AG09309 (cell line): ENCODE results near the gene TRIM58.

Source experiments
- DNase-seq: peaks from one replicate; pipeline ENCODE4 v3.0.0-alpha.2; 2010; ENCODE audit warnings: low read depth
- H3K4me3 ChIP-seq: 2 replicates; pipeline ENCODE4 v1.5.1; 2011; ENCODE audit warnings: mild to moderate bottlenecking, low read depth, low read length, moderate library complexity; ENCODE audit not compliant: control insufficient read depth
- CTCF ChIP-seq: IDR thresholded peaks from 2 replicates; pipeline ENCODE4 v1.5.1; 2011; ENCODE audit warnings: mild to moderate bottlenecking, low read depth, low read length, inconsistent platforms; ENCODE audit not compliant: insufficient read depth, control insufficient read depth; ENCODE audit errors: missing control alignments

The TRIM58 gene

GRCh38 chr1:247848346-247848745 lies 8.6 kb upstream of the TRIM58 start:
- TF ChIP-seq CTCF: no peak
- no peak overlapping the region for H3K4me3 ChIP-seq
- DNase-seq: no peak

GRCh38 chr1:247849616-247850015 lies 7.4 kb upstream of the TRIM58 start:
- no peak for DNase-seq
- H3K4me3 ChIP-seq: no peak overlapping the region
- no peak for TF ChIP-seq CTCF

DNA sequence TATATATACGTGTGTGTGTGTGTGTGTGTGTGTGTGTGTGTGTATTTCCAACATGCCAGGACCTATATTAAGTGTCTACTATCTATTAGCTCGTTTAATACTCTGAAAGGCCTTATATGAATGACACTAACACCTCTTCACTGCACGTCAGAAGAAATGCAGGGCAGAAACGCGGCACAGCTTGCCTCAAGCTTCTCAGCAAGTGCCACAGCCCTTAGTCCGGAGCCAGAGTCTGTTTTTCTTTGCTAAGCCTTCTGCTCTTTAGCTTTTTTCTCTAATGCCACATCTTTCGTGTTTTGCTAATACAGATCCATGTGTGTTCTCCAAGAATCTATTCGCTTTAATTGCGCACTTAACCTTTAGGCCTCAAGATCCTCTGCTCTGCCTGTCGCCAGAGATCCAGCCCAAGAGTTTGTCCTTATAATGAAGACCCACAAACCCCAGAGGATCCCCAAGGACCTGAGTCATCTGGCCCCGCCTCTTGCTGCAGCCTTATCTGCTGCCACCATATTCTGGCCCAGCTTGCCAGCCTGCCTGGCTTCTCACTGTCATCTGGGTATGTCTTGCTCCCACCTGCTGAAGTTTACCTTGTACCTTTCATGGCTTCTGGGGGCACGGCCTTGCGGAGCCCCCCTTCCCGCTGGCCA lies 2.0 kb upstream of the TRIM58 start:
- TF ChIP-seq CTCF: no peak
- DNase-seq: no peak
- H3K4me3 ChIP-seq: no peak overlapping the region

DNA sequence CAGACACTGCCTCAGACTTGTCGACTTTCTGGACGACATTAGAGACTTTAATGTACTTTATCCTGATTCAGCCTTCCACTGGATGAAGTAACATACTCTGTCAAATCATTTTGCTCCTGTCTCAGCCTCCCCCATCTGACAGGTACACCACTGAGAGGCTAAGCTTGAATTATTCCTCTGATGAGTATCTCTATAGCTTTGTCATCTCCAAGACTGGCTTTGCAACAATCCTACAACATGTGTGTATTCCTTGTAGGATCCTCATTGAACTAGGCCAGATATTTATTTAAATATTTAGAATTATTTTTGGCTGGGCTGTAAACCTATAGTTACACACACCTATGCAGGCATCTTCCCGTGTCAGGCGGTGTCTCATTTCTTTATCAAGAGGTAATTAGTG lies 1.1 kb upstream of the TRIM58 start:
- no peak overlapping the region for H3K4me3 ChIP-seq
- DNase-seq: no peak
- no peak for TF ChIP-seq CTCF

DNA sequence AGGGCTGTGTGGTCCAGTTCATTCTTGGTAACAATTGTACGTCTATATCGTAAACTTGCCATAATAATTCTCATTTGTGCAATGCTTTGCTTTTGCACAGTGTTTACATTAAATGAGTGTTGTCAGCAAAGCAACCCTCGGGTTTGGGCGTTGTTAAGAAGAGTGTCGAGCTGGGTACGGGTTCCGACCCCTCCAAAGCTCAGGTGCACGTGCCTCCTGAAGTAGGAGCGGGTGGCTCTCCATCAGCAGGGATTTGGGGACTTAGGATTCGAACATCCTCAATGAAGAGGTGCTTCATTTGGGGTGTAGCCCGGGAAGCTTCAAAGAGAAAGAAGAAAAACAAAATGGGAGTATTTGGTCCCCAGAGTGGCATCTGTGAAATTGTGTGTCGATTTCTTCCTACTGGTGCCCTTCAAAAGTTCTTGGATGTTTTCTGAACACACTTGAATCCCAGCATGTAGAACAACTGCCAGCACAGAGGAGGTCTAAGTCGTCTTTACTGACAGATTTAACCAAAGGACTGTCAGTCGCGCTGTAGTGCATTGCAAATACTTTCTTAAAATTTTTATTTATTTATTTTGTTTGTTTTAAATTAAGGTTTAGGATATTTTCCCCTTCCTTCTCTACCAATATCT lies 1.1 kb downstream of the TRIM58 start:
- no peak for DNase-seq
- no peak for TF ChIP-seq CTCF
- no peak overlapping the region for H3K4me3 ChIP-seq

DNA sequence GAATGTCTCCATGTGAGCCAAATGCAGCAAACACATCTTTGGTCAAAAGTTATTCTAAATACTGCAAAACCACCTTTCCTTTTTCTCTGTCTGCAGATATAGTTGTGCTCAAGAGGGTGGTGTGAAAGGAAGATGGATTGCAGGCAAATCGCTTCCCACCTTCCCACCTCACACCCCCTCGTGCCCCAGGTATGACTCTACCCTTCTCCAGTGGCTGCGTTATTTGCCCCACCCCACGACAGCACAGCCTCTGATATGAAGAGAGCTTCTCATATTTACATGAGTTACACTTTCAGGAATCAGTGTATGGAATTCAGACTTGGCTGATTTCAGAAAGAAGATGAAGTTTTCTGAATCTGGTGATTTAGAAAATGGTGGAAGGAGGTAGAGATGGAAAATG lies 5.8 kb downstream of the TRIM58 start:
- DNase-seq: no peak
- H3K4me3 ChIP-seq: no peak overlapping the region
- TF ChIP-seq CTCF: no peak
